GM12875 (cell line): ENCODE results near the gene RGS7.

Experiments
- H3K4me3 ChIP-seq: one replicate; pipeline ENCODE4 v1.5.1; 2011; ENCODE audit warnings: low read depth, low read length, control low read depth
- TF ChIP-seq, protein P1 (sequence below): IDR thresholded peaks from 2 replicates; pipeline ENCODE4 v1.5.1; 2011; ENCODE audit warnings: low read depth, mild to moderate bottlenecking, control low read depth, inconsistent platforms, low read length, moderate library complexity, borderline replicate concordance; ENCODE audit not compliant: insufficient read depth

The RGS7 gene

GRCh38 chr1:241215203-241215602 is 141.8 kb downstream of the RGS7 start:
- TF ChIP-seq, protein P1, sequence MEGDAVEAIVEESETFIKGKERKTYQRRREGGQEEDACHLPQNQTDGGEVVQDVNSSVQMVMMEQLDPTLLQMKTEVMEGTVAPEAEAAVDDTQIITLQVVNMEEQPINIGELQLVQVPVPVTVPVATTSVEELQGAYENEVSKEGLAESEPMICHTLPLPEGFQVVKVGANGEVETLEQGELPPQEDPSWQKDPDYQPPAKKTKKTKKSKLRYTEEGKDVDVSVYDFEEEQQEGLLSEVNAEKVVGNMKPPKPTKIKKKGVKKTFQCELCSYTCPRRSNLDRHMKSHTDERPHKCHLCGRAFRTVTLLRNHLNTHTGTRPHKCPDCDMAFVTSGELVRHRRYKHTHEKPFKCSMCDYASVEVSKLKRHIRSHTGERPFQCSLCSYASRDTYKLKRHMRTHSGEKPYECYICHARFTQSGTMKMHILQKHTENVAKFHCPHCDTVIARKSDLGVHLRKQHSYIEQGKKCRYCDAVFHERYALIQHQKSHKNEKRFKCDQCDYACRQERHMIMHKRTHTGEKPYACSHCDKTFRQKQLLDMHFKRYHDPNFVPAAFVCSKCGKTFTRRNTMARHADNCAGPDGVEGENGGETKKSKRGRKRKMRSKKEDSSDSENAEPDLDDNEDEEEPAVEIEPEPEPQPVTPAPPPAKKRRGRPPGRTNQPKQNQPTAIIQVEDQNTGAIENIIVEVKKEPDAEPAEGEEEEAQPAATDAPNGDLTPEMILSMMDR, result no peak
- H3K4me3 ChIP-seq, result no peak overlapping the region

- no peak overlapping the region for H3K4me3 ChIP-seq
- TF ChIP-seq, protein P1, result no peak
Observed at GRCh38 chr1:241213139-241213538, 143.9 kb downstream of the RGS7 start.

- no peak overlapping the region for H3K4me3 ChIP-seq
- TF ChIP-seq, protein P1, result no peak
Observed at GRCh38 chr1:241212628-241213027, 144.4 kb downstream of the RGS7 start.

DNA sequence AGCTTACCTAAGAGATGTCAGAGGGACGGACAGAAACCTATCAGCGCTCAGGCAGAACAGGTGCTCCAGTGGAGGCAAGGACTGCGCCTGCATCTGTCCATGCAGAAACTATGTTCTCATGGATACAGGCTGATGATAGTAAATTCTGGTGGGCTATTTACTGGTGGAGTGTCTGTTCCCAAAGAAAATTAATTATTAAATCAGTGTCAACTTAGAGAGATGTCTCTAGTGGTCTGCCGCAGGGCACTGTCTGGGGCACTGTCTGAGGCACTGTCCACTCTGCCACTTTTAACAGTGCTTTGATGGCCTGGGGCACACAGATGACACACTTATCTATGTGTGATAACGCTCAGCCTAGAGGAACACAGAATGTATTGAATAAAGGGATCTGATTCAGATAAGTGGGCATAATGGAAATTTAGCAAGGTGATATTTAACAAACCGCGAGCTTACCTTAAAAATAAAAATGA is 148.1 kb downstream of the RGS7 start:
- no peak overlapping the region for H3K4me3 ChIP-seq
- TF ChIP-seq, protein P1, result no peak

GRCh38 chr1:241203817-241204216 is 153.2 kb downstream of the RGS7 start:
- no peak overlapping the region for H3K4me3 ChIP-seq
- TF ChIP-seq, protein P1, result no peak

- TF ChIP-seq, protein P1, result no peak
- no peak overlapping the region for H3K4me3 ChIP-seq
Observed at GRCh38 chr1:241202401-241202800, 154.6 kb downstream of the RGS7 start.

- TF ChIP-seq, protein P1, result no peak
- H3K4me3 ChIP-seq, result no peak overlapping the region
Observed at GRCh38 chr1:241186716-241187115, 170.3 kb downstream of the RGS7 start.
